ENCODE results near the gene CANT1. TPM values are rescaled to one million over a fixed set of nuclear protein-coding genes. Genes with fewer than 3 reads are reported as not detected.
A peak's percentile ranks its signal among the peaks of the same experiment; 100 is the strongest.

CANT1 gene
- total and polyA plus RNA-seq, 2 of the 13 experiments (the other 11 are each of a cell fraction or from before 2014, with no cell fraction given), result 34.1 to 42.1 TPM

GRCh38 chr17:79027274-79027924 is 17.8 kb upstream of the CANT1 start (continued):
- TF ChIP-seq AFF4 (CRISPR knock-in tag; IDR thresholded peaks at IDR 0.05) (peak; percentile 74; the same call in 1 of the 2 replicates), TEAD3 (CRISPR knock-in tag; optimal IDR thresholded peaks at IDR 0.05; ENCODE audit: borderline replicate concordance) (peak; percentile 72), ZNF350 (CRISPR knock-in tag; IDR thresholded peaks at IDR 0.05; ENCODE audit: borderline replicate concordance, low read depth) (0 out of 2 replicates have a peak, but pooled peaks have one; percentile 32), PAF1 (CRISPR knock-in tag; IDR thresholded peaks at IDR 0.05) (0 out of 2 replicates have a peak, but pooled peaks have one; percentile 57), FOXC1 (CRISPR knock-in tag; IDR thresholded peaks at IDR 0.05; ENCODE audit: borderline replicate concordance) (peak; percentile 27; the same call in 1 of the 2 replicates), KDM5B (CRISPR knock-in tag; IDR thresholded peaks at IDR 0.05; ENCODE audit: borderline replicate concordance) (peak; percentile 92), GLI4 (CRISPR knock-in tag; IDR thresholded peaks at IDR 0.05; ENCODE audit: borderline replicate concordance) (0 out of 2 replicates have a peak, but pooled peaks have one; percentile 19), ZSCAN30 (CRISPR knock-in tag; IDR thresholded peaks at IDR 0.05) (peak; percentile 93; the same call in 1 of the 2 replicates), NCOA2 (CRISPR knock-in tag; IDR thresholded peaks at IDR 0.05) (peak; percentile 63), TBX2 (CRISPR knock-in tag; IDR thresholded peaks at IDR 0.05; ENCODE audit: borderline replicate concordance) (peak; percentile 69), RERE (CRISPR knock-in tag; IDR thresholded peaks at IDR 0.05; ENCODE audit: low read depth) (0 out of 2 replicates have a peak, but pooled peaks have one; percentile 13)
- TF ChIP-seq, protein P1, sequence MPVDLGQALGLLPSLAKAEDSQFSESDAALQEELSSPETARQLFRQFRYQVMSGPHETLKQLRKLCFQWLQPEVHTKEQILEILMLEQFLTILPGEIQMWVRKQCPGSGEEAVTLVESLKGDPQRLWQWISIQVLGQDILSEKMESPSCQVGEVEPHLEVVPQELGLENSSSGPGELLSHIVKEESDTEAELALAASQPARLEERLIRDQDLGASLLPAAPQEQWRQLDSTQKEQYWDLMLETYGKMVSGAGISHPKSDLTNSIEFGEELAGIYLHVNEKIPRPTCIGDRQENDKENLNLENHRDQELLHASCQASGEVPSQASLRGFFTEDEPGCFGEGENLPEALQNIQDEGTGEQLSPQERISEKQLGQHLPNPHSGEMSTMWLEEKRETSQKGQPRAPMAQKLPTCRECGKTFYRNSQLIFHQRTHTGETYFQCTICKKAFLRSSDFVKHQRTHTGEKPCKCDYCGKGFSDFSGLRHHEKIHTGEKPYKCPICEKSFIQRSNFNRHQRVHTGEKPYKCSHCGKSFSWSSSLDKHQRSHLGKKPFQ (CRISPR knock-in tag; IDR thresholded peaks at IDR 0.05; ENCODE audit: insufficient replicate concordance), result peak; percentile 87
- TF ChIP-seq, protein P2, sequence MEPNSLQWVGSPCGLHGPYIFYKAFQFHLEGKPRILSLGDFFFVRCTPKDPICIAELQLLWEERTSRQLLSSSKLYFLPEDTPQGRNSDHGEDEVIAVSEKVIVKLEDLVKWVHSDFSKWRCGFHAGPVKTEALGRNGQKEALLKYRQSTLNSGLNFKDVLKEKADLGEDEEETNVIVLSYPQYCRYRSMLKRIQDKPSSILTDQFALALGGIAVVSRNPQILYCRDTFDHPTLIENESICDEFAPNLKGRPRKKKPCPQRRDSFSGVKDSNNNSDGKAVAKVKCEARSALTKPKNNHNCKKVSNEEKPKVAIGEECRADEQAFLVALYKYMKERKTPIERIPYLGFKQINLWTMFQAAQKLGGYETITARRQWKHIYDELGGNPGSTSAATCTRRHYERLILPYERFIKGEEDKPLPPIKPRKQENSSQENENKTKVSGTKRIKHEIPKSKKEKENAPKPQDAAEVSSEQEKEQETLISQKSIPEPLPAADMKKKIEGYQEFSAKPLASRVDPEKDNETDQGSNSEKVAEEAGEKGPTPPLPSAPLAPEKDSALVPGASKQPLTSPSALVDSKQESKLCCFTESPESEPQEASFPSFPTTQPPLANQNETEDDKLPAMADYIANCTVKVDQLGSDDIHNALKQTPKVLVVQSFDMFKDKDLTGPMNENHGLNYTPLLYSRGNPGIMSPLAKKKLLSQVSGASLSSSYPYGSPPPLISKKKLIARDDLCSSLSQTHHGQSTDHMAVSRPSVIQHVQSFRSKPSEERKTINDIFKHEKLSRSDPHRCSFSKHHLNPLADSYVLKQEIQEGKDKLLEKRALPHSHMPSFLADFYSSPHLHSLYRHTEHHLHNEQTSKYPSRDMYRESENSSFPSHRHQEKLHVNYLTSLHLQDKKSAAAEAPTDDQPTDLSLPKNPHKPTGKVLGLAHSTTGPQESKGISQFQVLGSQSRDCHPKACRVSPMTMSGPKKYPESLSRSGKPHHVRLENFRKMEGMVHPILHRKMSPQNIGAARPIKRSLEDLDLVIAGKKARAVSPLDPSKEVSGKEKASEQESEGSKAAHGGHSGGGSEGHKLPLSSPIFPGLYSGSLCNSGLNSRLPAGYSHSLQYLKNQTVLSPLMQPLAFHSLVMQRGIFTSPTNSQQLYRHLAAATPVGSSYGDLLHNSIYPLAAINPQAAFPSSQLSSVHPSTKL (CRISPR knock-in tag; IDR thresholded peaks at IDR 0.05), result peak; percentile 67
